NCI-H82 (cell line): ENCODE results near the gene TNNC1.
A peak's percentile ranks its signal among the peaks of the same experiment; 100 is the strongest.

ENCODE experiments used
- DNase-seq: peaks from one replicate; lab custom pipeline; 2025; lab: John Stamatoyannopoulos, UW

Gene TNNC1

GRCh38 chr3:52453496-52454249, at the start of gene TNNC1:
Gene TNNC1 (minus strand): TSS chr3:52454041. CDS start chr3:52454015, 26 bp downstream.
- peak; percentile 15 for DNase-seq

- no peak for DNase-seq
These were observed 49.0 kb upstream of the TNNC1 start for GRCh38 chr3:52502808-52503350.

GRCh38 chr3:52502001-52502400, 48.2 kb upstream of the TNNC1 start:
- DNase-seq, result no peak

- DNase-seq, result no peak
These were observed 47.2 kb upstream of the TNNC1 start for GRCh38 chr3:52501046-52501445.

- DNase-seq, result no peak
These were observed 44.6 kb upstream of the TNNC1 start for GRCh38 chr3:52498137-52499054.

- no peak for DNase-seq
These were observed 42.1 kb upstream of the TNNC1 start for GRCh38 chr3:52495777-52496602.

- DNase-seq, result no peak
These were observed 41.1 kb upstream of the TNNC1 start, which contains the start of gene STAB1 for GRCh38 chr3:52494886-52495495. Gene STAB1 (plus strand): TSS chr3:52495338. CDS start chr3:52495414, 76 bp downstream.

GRCh38 chr3:52494445-52494844, 40.6 kb upstream of the TNNC1 start:
- DNase-seq, result peak; percentile 40

- DNase-seq, result peak; percentile 27
These were observed 39.6 kb upstream of the TNNC1 start for GRCh38 chr3:52493232-52494017.

- DNase-seq, result no peak
These were observed 38.2 kb upstream of the TNNC1 start for GRCh38 chr3:52492059-52492458.

- DNase-seq, result no peak
These were observed 37.2 kb upstream of the TNNC1 start for GRCh38 chr3:52490939-52491526.

GRCh38 chr3:52490035-52490938, 36.4 kb upstream of the TNNC1 start:
- DNase-seq, result no peak

- no peak for DNase-seq
These were observed 35.6 kb upstream of the TNNC1 start for GRCh38 chr3:52489453-52489852.

GRCh38 chr3:52488746-52489145, 34.9 kb upstream of the TNNC1 start:
- DNase-seq, result no peak

GRCh38 chr3:52487788-52488691, 34.2 kb upstream of the TNNC1 start:
- DNase-seq, result no peak

- DNase-seq, result no peak
These were observed 33.4 kb upstream of the TNNC1 start for GRCh38 chr3:52487050-52487787.
